ENCODE measurements around the gene ASB15.

Gene ASB15

DNA sequence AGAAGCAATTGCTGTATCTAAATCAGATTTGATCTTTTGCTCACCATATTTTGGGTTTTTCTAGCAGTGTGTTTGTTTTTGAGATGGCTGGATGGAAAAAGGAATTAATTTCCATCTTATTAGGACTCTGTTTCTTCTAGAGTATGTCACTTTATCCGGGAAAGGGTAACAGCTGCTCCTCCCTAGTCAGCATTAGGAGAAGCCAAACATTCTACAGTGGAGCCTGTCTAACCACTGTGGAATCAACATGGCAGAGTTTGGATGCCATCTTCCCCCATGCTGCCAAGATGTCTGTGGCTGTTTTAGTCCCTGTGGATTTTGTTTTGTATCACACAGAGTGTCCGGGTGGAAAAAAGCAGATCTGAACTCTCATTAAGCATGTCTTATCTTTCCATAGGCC, 38.0 kb downstream of the ASB15 start:
- no peak overlapping the region for H3K4me3 ChIP-seq (replicated peaks in 1 of 2; ENCODE audit: low read depth in 2 of 2, low read length in 2 of 2)
- TF ChIP-seq, protein P1, sequence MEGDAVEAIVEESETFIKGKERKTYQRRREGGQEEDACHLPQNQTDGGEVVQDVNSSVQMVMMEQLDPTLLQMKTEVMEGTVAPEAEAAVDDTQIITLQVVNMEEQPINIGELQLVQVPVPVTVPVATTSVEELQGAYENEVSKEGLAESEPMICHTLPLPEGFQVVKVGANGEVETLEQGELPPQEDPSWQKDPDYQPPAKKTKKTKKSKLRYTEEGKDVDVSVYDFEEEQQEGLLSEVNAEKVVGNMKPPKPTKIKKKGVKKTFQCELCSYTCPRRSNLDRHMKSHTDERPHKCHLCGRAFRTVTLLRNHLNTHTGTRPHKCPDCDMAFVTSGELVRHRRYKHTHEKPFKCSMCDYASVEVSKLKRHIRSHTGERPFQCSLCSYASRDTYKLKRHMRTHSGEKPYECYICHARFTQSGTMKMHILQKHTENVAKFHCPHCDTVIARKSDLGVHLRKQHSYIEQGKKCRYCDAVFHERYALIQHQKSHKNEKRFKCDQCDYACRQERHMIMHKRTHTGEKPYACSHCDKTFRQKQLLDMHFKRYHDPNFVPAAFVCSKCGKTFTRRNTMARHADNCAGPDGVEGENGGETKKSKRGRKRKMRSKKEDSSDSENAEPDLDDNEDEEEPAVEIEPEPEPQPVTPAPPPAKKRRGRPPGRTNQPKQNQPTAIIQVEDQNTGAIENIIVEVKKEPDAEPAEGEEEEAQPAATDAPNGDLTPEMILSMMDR (IDR thresholded peaks at IDR 0.05; ENCODE audit: low read depth, low read length) = no peak
- no peak for DNase-seq (ENCODE audit: low read depth in 2 of 2)

DNA sequence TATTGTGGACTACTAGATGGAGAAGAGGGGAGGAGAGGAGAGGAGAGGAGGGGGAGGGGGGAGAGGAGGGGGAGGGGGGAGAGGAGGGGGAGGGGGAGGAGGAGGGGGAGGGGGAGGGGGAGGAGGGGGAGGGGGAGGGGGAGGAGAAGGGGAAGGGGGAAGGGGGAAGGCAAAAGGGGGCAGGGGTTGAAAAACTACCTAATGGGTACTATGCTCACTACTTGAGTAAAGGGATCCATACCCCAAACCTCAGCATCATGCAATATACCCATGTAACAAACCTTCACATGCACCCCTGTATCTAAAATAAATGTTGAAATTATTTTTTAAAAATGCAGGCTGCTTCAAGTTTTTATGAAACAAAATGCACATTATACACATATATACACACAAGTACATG, 39.0 kb downstream of the ASB15 start:
- no peak overlapping the region for H3K4me3 ChIP-seq (replicated peaks in 1 of 2; ENCODE audit: low read depth in 2 of 2, low read length in 2 of 2)
- no peak for DNase-seq (ENCODE audit: low read depth in 2 of 2)
- TF ChIP-seq, protein P1 (IDR thresholded peaks at IDR 0.05; ENCODE audit: low read depth, low read length) = no peak

DNA sequence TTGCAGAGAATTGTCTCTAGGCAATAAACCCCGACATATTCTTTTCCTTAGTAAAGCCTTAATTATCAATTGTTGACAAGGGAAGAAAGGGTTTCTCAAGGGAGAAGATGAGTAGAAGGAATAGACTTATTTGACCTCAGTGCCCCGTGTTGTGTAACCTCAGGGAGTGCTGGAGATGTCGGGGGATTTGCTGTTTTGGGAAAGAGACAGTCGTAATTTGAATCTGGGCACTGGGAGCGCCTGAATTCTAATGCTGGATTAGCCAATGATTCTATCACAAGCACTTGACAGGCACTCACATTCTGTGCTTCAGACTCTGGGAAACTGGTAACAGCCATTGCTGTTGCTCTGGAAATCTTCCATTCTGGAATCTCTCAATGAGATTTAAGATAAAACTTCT, 40.3 kb downstream of the ASB15 start:
- H3K4me3 ChIP-seq (replicated peaks in 1 of 2; ENCODE audit: low read depth in 2 of 2, low read length in 2 of 2) = no peak overlapping the region
- TF ChIP-seq, protein P1 (IDR thresholded peaks at IDR 0.05; ENCODE audit: low read depth, low read length) = no peak
- no peak for DNase-seq (ENCODE audit: low read depth in 2 of 2)

DNA sequence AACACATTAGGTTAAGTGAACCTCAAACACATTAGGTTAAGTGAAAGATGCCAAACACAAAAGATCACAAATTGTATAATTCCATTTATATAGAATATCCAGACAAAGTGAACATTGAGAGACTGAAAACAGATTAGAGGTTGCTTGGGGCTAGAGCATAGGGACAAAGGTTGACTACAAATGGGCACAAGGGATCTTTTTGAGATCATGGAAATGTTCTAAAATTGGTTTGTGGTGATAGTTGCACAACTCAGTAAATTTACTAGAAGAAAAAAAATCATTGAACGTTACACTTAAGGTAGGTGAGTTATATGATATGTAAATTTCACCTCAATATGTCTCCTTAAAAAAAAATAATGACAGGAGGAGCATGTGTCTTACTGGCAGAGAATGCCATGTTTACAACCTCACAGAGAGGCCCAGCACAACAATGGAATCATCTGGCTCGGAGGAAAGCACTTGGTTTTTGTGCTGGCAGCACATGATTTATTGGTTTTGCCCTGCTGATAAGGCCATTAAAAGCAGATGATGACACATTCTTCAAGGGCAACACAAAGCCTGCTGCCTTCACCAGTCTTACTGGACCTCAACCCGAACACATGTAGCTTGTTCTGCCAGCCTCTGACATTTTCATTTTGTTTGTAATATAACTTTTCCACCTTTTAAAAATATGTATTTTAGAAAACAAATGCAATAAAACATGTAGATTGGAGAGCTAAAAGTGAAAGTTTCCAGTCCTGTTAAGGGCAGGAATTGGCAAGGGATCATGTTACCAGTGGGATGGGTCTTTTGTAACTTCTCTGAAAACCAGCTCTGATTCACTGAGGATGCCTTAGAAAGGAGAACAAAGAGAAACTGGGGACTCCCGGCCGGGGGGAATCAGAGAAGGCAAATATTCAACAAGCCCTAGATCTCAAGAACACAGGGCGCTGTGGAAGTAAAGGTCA, 42.1 kb downstream of the ASB15 start:
- peak overlapping the region in 1 of 2 donors; percentile 13 for H3K4me3 ChIP-seq (replicated peaks in 1 of 2; ENCODE audit: low read depth in 2 of 2, low read length in 2 of 2)
- TF ChIP-seq, protein P1 (IDR thresholded peaks at IDR 0.05; ENCODE audit: low read depth, low read length) = no peak
- DNase-seq (ENCODE audit: low read depth in 2 of 2) = peak; percentile 79 to 80

DNA sequence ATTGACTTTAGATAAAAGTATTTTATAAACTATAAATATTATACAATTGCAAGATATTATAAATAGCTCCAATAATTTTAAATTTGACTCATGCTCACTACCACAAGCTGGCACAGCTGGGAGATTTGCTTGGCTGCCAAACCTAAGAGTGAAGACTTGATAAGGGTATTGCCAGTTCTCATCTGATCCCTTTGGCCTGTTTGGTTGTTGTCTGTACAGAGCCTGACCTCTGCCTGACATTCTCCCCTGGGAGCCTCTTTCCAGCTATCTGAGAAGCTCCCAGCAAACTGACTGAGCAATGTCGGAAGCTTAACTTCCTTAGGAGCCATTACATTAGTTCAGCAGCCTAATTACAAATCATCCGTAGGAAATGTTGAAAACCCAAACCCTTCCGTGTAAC, 43.9 kb downstream of the ASB15 start:
- DNase-seq (ENCODE audit: low read depth in 2 of 2) = peak in 1 of 2 donors; percentile 33
- TF ChIP-seq, protein P1 (IDR thresholded peaks at IDR 0.05; ENCODE audit: low read depth, low read length) = no peak
- no peak overlapping the region for H3K4me3 ChIP-seq (replicated peaks in 1 of 2; ENCODE audit: low read depth in 2 of 2, low read length in 2 of 2)

DNA sequence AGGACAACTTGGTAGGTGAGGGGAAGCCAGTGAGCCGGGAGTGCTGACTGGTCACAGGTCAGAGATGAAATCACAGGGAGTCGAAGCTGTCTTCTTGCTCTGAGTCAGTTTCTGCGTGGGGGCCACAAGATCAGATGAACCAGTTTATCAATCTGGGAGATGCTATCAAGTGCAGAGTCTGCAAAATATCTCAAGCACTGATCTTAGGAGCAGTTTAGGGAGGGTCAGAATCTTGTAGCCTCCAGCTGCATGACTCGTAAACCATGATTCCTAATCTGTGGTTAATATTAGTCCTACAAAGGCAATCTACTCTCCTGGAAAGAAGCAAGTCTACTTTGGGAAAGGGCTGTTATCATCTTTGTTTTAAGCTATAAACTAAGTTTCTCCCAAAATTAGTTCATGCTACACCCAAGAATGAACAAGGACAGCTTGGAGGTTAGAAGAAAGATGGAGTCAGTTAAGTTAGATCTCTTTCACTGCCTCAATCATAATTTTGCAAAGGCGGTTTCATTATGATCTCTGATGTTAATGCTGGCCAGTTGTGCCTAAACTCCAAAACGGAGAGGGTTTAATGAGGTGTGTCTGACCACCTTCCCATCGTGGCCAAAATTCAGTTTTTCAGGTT, 45.6 kb downstream of the ASB15 start:
- TF ChIP-seq, protein P1 (IDR thresholded peaks at IDR 0.05; ENCODE audit: low read depth, low read length) = no peak
- no peak for DNase-seq (ENCODE audit: low read depth in 2 of 2)
- no peak overlapping the region for H3K4me3 ChIP-seq (replicated peaks in 1 of 2; ENCODE audit: low read depth in 2 of 2, low read length in 2 of 2)
